Dedifferentiated amniotic fluid mesenchymal stem cell (primary cell): Measurements from ENCODE around the gene IL18R1.

ENCODE experiments used
- DNase-seq: peaks from one replicate; pipeline ENCODE4 v3.0.0-alpha.2; 2016; ENCODE audit errors: extremely low spot score

Gene IL18R1

DNA sequence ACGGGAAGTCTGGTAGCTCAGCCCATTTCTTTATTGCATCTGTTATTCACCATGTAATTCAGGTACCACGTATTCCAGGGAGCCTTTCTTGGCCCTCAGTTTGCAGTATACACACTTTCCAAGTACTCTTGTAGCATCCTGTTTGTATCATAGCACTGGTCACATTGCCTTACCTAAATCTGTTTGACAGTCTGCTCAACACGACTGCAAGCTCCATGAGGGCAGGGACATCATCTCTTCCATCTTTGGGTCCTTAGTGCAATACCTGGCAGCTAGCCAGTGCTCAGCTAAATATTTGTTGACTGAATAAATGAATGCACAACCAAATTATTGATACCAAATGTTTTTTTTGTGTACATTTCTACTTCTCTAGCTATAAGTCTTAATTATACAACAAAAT is 11.2 kb upstream of the IL18R1 start:
- DNase-seq = no peak

- DNase-seq = no peak
Observed at GRCh38 chr2:102345329-102345920, 10.2 kb upstream of the IL18R1 start.

GRCh38 chr2:102346381-102347130 is 9.0 kb upstream of the IL18R1 start:
- DNase-seq = no peak

GRCh38 chr2:102350137-102350793 is 5.3 kb upstream of the IL18R1 start:
- no peak for DNase-seq

- DNase-seq = no peak
Observed at GRCh38 chr2:102356381-102356712, 751 bp downstream of the IL18R1 start.

DNA sequence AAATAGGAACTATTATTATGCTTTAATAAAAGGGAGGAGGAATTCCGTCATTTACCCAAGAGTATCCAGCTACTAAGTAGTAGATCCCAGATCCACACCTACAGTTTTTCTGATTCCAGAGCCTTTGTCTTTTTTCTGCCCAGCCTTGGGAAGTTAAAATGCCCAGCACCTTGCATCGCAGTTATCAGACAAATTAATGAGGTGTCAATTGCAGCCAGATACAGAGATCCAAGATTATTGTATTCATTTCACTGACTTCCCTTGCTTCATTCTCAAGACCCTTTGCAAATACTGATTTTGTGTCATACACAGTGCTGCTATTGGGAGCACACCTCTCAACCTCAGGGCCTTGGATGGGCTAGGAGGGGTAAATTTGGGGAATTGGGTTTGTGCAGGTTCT is 1.1 kb downstream of the IL18R1 start:
- DNase-seq = no peak

DNA sequence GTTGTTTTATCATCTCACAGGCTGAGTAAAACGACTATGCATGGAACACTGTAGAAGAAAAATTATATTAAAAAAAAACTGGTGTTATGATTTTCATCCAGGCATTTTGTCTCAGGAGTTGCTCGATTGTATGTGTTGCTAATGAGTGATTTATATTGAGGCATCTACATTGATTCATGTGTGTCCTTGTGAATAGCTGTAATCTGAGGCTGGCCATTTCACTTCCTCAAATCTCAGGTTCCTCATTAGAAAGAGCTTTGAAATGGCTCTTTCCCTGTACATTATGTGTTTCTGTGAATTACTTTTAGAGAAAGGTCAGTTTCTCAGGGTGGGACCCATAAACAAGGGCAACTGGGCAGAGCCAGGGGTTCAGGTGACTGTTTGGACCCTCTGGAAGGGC is 2.3 kb downstream of the IL18R1 start:
- DNase-seq = no peak

GRCh38 chr2:102358496-102358895 is 2.9 kb downstream of the IL18R1 start:
- no peak for DNase-seq

- DNase-seq = no peak
Observed at GRCh38 chr2:102359527-102359926, 3.9 kb downstream of the IL18R1 start.

DNA sequence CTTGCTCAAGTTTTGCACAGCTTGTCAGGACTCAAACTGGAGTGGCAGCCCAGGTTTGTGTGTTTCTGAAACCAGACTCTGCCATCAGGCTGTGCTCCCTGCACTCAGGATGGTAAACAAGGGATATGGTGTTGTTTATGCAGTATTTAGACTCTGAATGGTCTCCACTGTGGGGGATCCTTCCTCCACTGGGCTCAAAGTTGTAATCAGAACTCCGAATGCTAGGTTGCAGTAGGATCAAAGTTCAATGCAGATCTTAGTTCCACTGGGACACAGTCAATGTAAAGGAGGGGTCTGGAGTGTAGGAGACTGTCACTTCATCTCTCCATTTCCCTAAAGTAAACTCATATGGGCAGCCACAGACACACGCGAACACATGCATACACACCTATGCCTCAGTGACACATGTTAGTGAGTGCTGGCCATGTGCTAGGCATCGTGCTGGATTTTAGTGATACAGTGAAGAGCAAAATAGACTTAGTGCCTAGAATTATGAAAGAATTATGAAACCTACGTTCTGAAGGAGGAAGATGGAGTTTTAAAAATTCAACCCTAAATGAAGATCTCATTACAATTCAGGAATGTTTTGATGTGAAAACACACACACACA is 6.1 kb downstream of the IL18R1 start:
- no peak for DNase-seq

- no peak for DNase-seq
Observed at GRCh38 chr2:102365763-102366162, 10.2 kb downstream of the IL18R1 start.

DNA sequence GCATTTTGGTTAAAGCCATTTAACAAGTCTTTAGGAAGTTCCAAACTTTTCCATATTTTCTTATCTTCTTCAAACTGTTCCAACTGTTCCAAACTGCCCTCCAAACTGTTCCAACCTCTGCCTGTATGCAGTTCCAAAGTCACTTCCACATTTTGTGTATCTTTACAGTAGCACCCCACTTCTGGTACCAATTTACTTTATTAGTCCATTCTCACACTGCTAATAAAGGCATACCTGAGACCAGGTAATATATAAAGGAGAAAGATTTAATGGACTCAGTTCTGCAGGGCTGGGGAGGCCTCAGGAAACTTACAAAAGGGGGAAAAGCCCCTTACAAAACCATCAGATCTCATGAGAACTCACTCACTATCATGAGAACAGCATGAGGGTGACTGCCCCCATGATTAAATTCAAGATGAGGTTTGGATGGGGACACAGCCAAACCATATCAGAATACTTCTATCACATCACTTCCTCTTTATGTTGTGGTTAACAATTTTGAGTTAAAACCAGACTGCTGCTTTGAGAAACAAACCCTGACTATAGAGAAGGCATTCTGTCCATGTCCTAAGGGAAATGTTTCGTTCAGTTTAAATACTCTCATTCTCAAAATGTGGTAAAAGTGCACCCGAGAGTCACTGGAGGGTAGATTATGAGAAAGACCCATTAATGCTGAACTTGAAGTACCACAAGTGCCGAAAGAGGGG is 11.0 kb downstream of the IL18R1 start:
- DNase-seq = no peak

GRCh38 chr2:102367331-102367971 is 11.9 kb downstream of the IL18R1 start:
- no peak for DNase-seq

DNA sequence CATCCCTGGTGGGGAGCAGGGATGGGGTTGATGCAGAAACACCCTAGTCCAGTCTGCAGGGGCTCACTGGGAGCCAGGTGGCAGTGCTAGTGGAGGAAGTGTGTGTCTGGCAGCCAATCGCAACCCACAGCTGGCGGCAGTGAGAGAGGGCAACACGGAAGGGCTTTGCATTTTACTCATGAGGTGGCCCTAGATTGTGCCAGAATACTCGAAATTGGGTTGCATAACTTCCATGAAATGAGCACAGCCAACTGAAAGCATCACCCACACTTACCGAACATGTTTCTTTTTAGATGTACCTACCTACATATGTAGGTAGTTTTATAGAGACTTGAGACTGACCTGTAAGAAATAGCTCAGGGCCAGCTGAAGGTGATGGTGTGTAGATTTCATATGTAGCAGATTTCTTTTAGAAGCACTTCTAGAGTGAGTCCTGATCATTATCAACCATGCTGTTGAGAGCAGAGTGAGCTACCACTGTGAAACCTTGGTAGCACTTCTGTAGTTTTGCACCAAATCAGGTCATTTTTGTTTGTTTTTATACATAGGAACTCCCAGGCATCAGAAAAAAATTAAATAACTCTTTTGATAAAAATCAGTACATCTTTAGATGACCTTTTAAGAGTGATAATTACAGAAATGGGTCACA is 13.0 kb downstream of the IL18R1 start:
- DNase-seq = no peak

DNA sequence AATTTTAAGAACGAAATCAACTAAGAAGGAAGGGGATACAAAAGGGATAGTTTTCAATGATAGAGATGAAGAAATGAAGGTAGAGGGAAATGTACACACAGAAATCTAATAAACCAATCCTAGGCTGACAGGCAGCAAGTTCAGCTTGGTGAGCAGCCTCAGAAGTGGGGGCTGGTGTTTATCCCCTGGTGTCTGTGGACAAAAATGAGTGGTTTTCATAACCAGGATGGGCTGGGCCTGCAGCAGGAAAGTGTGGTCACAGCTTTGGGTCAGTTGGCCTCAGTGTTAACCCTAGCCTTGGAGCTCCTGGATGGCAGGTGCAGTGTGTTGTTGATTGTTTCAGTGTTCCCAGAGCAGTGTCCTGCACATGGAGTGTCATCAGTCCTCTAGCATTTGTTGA is 14.3 kb downstream of the IL18R1 start:
- no peak for DNase-seq

DNA sequence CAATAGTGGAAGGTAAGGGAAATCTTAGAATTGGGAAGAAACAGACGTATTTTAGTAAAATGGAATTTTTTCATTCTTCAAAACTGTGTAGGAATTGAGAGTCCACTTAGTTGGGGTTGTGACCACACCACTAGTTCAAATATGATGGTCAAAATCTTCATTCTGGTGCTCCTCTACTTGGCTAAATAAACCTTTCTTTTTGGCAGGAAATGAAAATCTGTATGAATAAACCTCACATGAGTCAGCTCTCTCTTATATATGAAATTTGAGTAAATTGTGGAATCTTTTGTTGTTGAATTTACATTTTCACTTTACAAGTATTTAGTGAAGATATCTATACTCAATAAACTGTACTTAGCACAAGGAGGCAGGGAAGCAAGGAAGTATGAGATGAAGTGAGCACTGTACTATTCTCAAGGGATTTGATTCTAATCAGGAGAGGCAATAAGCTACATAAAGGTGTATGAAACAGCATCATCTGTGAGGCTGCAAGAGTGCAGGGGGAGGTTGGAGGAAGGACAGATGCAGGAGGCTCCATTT is 20.5 kb downstream of the IL18R1 start:
- no peak for DNase-seq

DNA sequence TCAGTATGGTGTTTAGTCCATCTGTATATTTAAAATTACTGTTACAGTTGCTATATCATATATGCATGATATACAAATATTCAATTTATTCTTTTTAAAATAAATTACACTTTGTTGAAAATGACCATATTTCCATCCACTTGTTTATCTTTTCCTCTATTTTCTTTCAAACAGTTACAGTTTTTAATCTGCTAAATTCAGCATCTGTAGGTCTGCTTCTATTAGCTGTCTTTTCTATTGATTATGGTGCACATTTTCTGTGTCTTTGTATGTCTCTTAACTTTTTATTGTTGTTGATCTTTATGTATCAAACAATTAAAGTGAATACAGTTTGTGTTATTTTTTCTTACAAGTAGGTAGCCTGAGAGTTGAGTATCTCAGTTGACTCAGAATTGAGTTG is 28.1 kb downstream of the IL18R1 start:
- no peak for DNase-seq

DNA sequence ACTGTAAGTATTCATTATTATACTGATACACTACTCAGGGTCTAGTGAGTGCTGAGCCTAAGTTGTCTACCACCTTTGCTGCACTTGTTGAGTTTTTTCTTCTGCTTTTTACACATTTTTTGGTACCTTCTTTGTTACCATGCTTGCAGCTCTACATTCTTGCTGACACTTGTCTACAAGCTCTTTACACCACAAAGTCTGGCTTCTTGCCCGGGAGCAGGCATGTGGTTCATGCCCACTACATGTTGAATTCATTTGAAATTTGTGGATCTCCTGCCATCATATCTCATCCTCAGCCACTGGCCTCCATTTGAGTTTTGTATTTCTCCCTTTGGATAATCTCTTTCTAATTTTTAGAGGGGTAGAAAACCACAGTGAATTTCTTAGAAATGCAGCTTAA is 29.9 kb downstream of the IL18R1 start:
- no peak for DNase-seq

GRCh38 chr2:102386004-102386403 is 30.4 kb downstream of the IL18R1 start:
- no peak for DNase-seq

DNA sequence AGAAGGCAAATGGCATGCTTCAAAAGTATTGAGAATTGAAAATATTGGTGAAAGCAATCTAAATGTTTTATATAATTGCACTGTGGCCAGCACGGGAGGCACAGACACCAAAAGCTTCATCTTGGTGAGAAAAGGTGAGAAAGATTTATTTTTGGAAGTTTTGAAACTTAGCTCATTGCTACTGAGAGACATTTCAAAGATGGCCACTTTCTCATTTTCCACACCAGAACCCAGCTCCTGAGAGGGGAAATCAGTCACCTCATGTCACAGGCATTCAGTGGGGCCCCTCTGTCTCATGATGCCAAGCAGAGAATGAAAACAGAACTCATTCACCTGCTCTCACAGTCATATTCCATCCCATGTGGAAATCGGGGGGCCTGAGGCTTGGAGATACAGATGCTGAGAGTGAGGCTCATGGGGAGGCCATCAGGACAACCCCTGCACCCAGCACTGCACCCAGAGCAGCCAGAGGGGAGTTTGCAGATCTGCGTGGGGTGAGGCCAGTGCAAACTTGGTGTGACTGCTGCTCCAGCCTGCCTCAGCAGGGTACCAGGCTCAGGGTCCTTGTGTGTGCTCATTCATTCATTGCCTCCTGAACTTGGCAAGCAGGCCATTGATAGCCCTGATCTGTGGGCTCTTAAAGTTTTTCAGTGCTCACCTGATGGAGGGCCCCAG is 31.4 kb downstream of the IL18R1 start:
- no peak for DNase-seq
